ENCODE results near the gene ACTR3.

- TF ChIP-seq CTCF (conservative IDR thresholded peaks at IDR 0.05; ENCODE audit: low read depth in 2 of 2) (peak in 1 of 2 experiments; percentile 11; a peak in 1 of 4 replicates), EZH2 (IDR thresholded peaks at IDR 0.05; ENCODE audit: low read depth, unreplicated experiment) (no peak), POLR2AphosphoS5 (IDR thresholded peaks at IDR 0.05; ENCODE audit: low read depth) (no peak), REST (IDR thresholded peaks at IDR 0.05; ENCODE audit: unreplicated experiment) (no peak), CREB1 (CRISPR knock-in tag; IDR thresholded peaks at IDR 0.05; ENCODE audit: low read depth) (no peak), JUNB (IDR thresholded peaks at IDR 0.05; ENCODE audit: unreplicated experiment) (no peak)
Observed at GRCh38 chr2:113878743-113879142, 11.1 kb upstream of the ACTR3 start.

Data from GM23338 (cell line).